DOHH2 (cell line): ENCODE data around the gene GALNT2.

Experiments
- H3F3A ChIP-seq: fragments of 200-600 bp; sonication (generic), shearing (Covaris generic); 2 replicates; pipeline ENCODE4 v1.6.0; 2016; ENCODE audit warnings: antibody characterized with exemption, mild to moderate bottlenecking; ENCODE audit not compliant: control insufficient read depth, insufficient read depth
- H3K27ac ChIP-seq: fragments of 200-600 bp; sonication (generic); 2 replicates; pipeline ENCODE4 v1.5.1; 2014; ENCODE audit warnings: low read depth, mild to moderate bottlenecking, low read length, moderate library complexity
- H3K27me3 ChIP-seq: fragments of 200-600 bp; sonication (generic); 2 replicates; pipeline ENCODE4 v1.6.1; 2014; ENCODE audit warnings: mild to moderate bottlenecking, low read length, mixed read lengths; ENCODE audit not compliant: control insufficient read depth
- H3K36me3 ChIP-seq: fragments of 200-600 bp; sonication (generic); 2 replicates; pipeline ENCODE4 v1.6.1; 2014; ENCODE audit warnings: mild to moderate bottlenecking, low read length, moderate library complexity, mixed read lengths; ENCODE audit not compliant: control insufficient read depth
- H3K4me1 ChIP-seq: fragments of 200-600 bp; sonication (generic); 2 replicates; pipeline ENCODE4 v1.6.1; 2014; ENCODE audit warnings: mild to moderate bottlenecking, low read length, mixed read lengths; ENCODE audit not compliant: control insufficient read depth
- H3K4me2 ChIP-seq: fragments of 200-600 bp; sonication (generic); 2 replicates; pipeline ENCODE4 v1.6.0; 2014; ENCODE audit warnings: mild to moderate bottlenecking, low read length, moderate library complexity
- H3K4me3 ChIP-seq: fragments of 200-600 bp; sonication (generic); 2 replicates; pipeline ENCODE4 v1.5.1; 2014; ENCODE audit warnings: mild to moderate bottlenecking, low read length, mixed read lengths
- H3K79me2 ChIP-seq: fragments of 200-600 bp; sonication (generic); 2 replicates; pipeline ENCODE4 v1.6.1; 2014; ENCODE audit warnings: mild to moderate bottlenecking, low read length, mixed read lengths; ENCODE audit not compliant: control insufficient read depth
- H3K9me2 ChIP-seq: fragments of 200-600 bp; sonication (generic); replicated peaks from 2 replicates; pipeline ENCODE4 v1.6.1; 2014; ENCODE audit warnings: mild to moderate bottlenecking, low read length, mixed read lengths; ENCODE audit not compliant: control insufficient read depth
- H3K9me3 ChIP-seq: fragments of 200-600 bp; sonication (generic); 2 replicates; pipeline ENCODE4 v1.6.1; 2014; ENCODE audit warnings: antibody characterized with exemption, low read length, mixed read lengths; ENCODE audit not compliant: control insufficient read depth, insufficient read depth
- H4K20me1 ChIP-seq: fragments of 200-600 bp; sonication (generic); 2 replicates; pipeline ENCODE4 v1.6.0; 2014; ENCODE audit warnings: low read depth, mild to moderate bottlenecking, antibody characterized with exemption, low read length, moderate library complexity; ENCODE audit not compliant: control insufficient read depth, insufficient read depth
- CTCF ChIP-seq: fragments of 200-600 bp; sonication (generic); IDR thresholded peaks from one replicate; pipeline ENCODE4 v1.5.1; 2014; ENCODE audit warnings: antibody characterized with exemption, mild to moderate bottlenecking, low read depth, low read length; ENCODE audit not compliant: poor library complexity, severe bottlenecking
- EZH2phosphoT487 ChIP-seq: fragments of 200-600 bp; sonication (generic); IDR thresholded peaks from 2 replicates; pipeline ENCODE4 v1.6.1; 2017; ENCODE audit warnings: borderline replicate concordance, mild to moderate bottlenecking, antibody characterized with exemption, low read length, moderate library complexity, mixed read lengths

Gene GALNT2

GRCh38 chr1:230301822-230302221 is 234.8 kb downstream of the GALNT2 start:
- no peak overlapping the region for H3K4me3 ChIP-seq
- no peaks in the 10 kb centered on the region for H3K9me3 ChIP-seq
- no peaks in the 10 kb centered on the region for H3K79me2 ChIP-seq
- no peaks in the 10 kb centered on the region for H3K27me3 ChIP-seq
- H3K4me2 ChIP-seq = peak overlapping the region; percentile 50; the same call in 1 of the 2 replicates
- peak overlapping the region; percentile 40 for H3K27ac ChIP-seq
- H3K9me2 ChIP-seq = no peaks in the 10 kb centered on the region
- 0 out of 2 replicates have a peak, but pooled peaks cover 2% of the 10 kb centered on the region for H3F3A ChIP-seq
- H3K36me3 ChIP-seq = no peaks in the 10 kb centered on the region
- peaks cover 38% of the 10 kb centered on the region for H3K4me1 ChIP-seq
- no peak for TF ChIP-seq EZH2phosphoT487
- TF ChIP-seq CTCF = no peak
- no peaks in the 10 kb centered on the region for H4K20me1 ChIP-seq

- no peak overlapping the region for H3K4me3 ChIP-seq
- H3K36me3 ChIP-seq = no peaks in the 10 kb centered on the region
- H3K79me2 ChIP-seq = no peaks in the 10 kb centered on the region
- 0 out of 2 replicates have a peak, but pooled peaks cover 2% of the 10 kb centered on the region for H3F3A ChIP-seq
- H3K4me1 ChIP-seq = peaks cover 38% of the 10 kb centered on the region
- H4K20me1 ChIP-seq = no peaks in the 10 kb centered on the region
- no peak overlapping the region for H3K27ac ChIP-seq
- no peaks in the 10 kb centered on the region for H3K9me2 ChIP-seq
- no peaks in the 10 kb centered on the region for H3K27me3 ChIP-seq
- H3K4me2 ChIP-seq = no peak overlapping the region
- H3K9me3 ChIP-seq = no peaks in the 10 kb centered on the region
- TF ChIP-seq EZH2phosphoT487 (no peak), CTCF (no peak)
Measured at GRCh38 chr1:230303069-230303468, 236.0 kb downstream of the GALNT2 start.

GRCh38 chr1:230303822-230304221 is 236.8 kb downstream of the GALNT2 start:
- H4K20me1 ChIP-seq = no peaks in the 10 kb centered on the region
- no peaks in the 10 kb centered on the region for H3K27me3 ChIP-seq
- peaks cover 38% of the 10 kb centered on the region for H3K4me1 ChIP-seq
- H3K27ac ChIP-seq = no peak overlapping the region
- no peaks in the 10 kb centered on the region for H3K9me2 ChIP-seq
- no peak overlapping the region for H3K4me3 ChIP-seq
- no peaks in the 10 kb centered on the region for H3K79me2 ChIP-seq
- TF ChIP-seq CTCF = no peak
- no peak for TF ChIP-seq EZH2phosphoT487
- no peak overlapping the region for H3K4me2 ChIP-seq
- 0 out of 2 replicates have a peak, but pooled peaks cover 2% of the 10 kb centered on the region for H3F3A ChIP-seq
- no peaks in the 10 kb centered on the region for H3K36me3 ChIP-seq
- H3K9me3 ChIP-seq = no peaks in the 10 kb centered on the region
